ENCODE measurements around the gene MAGEH1.
"Not testable (repeated sequence)": the region's sequence is repeated elsewhere in the genome, so short reads cannot be mapped to it uniquely, and the experiment has no call there.

Gene MAGEH1

DNA sequence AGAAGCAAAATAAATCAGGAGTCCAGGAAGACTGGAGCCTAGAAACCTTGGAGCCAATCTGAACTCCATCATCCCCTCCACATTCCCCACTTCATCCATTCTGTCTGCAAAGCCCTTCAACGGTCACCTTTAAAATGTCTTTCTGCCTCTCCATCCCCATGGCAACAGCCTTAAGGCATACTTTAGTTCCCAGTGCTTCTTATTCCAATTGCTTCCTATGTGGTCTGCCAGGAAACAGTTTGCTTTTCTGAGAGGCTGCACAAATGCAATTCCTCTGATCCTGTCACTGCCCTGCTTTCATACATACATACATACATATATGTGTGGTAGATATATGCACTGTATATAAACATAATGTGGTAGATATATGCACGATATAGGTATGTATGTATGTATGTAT, 786 bp upstream of the MAGEH1 start (continued):
- TF ChIP-seq, protein P1, sequence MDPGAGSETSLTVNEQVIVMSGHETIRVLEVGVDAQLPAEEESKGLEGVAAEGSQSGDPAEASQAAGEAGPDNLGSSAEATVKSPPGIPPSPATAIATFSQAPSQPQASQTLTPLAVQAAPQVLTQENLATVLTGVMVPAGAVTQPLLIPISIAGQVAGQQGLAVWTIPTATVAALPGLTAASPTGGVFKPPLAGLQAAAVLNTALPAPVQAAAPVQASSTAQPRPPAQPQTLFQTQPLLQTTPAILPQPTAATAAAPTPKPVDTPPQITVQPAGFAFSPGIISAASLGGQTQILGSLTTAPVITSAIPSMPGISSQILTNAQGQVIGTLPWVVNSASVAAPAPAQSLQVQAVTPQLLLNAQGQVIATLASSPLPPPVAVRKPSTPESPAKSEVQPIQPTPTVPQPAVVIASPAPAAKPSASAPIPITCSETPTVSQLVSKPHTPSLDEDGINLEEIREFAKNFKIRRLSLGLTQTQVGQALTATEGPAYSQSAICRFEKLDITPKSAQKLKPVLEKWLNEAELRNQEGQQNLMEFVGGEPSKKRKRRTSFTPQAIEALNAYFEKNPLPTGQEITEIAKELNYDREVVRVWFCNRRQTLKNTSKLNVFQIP (CRISPR knock-in tag; IDR thresholded peaks at IDR 0.05; ENCODE audit: borderline replicate concordance, low read depth), result no peak
- TF ChIP-seq, protein P2, sequence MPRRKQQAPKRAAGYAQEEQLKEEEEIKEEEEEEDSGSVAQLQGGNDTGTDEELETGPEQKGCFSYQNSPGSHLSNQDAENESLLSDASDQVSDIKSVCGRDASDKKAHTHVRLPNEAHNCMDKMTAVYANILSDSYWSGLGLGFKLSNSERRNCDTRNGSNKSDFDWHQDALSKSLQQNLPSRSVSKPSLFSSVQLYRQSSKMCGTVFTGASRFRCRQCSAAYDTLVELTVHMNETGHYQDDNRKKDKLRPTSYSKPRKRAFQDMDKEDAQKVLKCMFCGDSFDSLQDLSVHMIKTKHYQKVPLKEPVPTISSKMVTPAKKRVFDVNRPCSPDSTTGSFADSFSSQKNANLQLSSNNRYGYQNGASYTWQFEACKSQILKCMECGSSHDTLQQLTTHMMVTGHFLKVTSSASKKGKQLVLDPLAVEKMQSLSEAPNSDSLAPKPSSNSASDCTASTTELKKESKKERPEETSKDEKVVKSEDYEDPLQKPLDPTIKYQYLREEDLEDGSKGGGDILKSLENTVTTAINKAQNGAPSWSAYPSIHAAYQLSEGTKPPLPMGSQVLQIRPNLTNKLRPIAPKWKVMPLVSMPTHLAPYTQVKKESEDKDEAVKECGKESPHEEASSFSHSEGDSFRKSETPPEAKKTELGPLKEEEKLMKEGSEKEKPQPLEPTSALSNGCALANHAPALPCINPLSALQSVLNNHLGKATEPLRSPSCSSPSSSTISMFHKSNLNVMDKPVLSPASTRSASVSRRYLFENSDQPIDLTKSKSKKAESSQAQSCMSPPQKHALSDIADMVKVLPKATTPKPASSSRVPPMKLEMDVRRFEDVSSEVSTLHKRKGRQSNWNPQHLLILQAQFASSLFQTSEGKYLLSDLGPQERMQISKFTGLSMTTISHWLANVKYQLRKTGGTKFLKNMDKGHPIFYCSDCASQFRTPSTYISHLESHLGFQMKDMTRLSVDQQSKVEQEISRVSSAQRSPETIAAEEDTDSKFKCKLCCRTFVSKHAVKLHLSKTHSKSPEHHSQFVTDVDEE (CRISPR knock-in tag; IDR thresholded peaks at IDR 0.05), result no peak
- TF ChIP-seq RARB (CRISPR knock-in tag; IDR thresholded peaks at IDR 0.05) (no peak), CSDC2 (CRISPR knock-in tag; IDR thresholded peaks at IDR 0.05) (no peak), BACH2 (CRISPR knock-in tag; IDR thresholded peaks at IDR 0.05; ENCODE audit: borderline replicate concordance) (no peak)

DNA sequence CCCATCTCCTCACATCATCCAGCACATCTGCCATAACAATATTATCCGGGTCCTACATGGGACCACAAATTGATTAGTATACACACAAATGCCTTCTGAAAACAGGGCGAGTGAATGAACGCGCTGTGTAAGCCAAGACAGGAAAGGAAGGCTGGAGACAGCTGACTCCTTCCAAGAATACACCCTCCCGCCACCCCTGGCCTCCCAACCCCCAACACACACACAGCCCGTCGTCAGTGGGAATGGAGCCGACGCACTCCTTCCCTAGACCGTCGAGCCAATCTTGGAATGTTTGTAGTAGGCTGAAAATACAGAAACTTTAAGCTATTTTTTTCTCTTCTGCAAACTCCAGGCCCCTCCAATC, 319 bp upstream of the MAGEH1 start:
- no peak for TF ChIP-seq ZFP30 (CRISPR knock-in tag; IDR thresholded peaks at IDR 0.05)
- no peak for TF ChIP-seq BACH2 (CRISPR knock-in tag; IDR thresholded peaks at IDR 0.05; ENCODE audit: borderline replicate concordance)
- TF ChIP-seq ZFP3 (CRISPR knock-in tag; IDR thresholded peaks at IDR 0.05), result no peak
- TF ChIP-seq ZC3H10 (CRISPR knock-in tag; IDR thresholded peaks at IDR 0.05), result no peak
- no peak for TF ChIP-seq SNAI2 (CRISPR knock-in tag; IDR thresholded peaks at IDR 0.05)
- peak; percentile 51 for ATAC-seq

DNA sequence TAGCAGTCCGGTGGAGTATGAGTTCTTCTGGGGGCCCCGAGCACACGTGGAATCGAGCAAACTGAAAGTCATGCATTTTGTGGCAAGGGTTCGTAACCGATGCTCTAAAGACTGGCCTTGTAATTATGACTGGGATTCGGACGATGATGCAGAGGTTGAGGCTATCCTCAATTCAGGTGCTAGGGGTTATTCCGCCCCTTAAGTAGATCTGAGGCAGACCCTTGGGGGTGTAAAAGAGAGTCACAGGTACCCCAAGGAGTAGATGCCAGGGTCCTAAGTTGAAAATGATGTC, 852 bp downstream of the MAGEH1 start:
- peak; percentile 32; the same call in 2 of the 3 replicates for ATAC-seq
- TF ChIP-seq BACH2 (CRISPR knock-in tag; IDR thresholded peaks at IDR 0.05; ENCODE audit: borderline replicate concordance) (no peak), ISL1 (CRISPR knock-in tag; IDR thresholded peaks at IDR 0.05) (no peak), ZNF70 (CRISPR knock-in tag; IDR thresholded peaks at IDR 0.05) (no peak), ZNF565 (CRISPR knock-in tag; conservative IDR thresholded peaks at IDR 0.05; ENCODE audit: low read depth) (no peak), GLIS3 (CRISPR knock-in tag; IDR thresholded peaks at IDR 0.05) (no peak), OSR1 (CRISPR knock-in tag; IDR thresholded peaks at IDR 0.05) (no peak)

DNA sequence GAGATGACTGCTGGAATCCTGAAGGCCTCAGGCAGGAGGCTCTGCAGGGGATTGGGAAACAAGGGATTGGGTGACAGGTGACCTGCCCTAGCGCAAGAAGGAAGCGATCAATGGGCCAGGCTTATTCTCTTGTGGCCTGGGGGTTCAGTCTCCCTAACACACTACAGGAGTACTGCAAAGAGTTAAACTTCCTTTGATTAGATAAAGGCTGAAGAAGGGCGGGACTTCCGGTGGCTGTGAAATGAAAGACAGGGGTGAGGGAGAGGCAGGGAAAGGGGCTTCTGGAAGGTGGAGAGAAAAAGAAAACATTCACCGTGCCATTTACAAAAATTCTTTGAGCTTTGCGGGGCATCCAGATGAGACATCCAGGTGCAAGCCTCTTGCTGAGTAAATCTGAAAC, 3.8 kb downstream of the MAGEH1 start:
- not testable (repeated sequence) for ATAC-seq

DNA sequence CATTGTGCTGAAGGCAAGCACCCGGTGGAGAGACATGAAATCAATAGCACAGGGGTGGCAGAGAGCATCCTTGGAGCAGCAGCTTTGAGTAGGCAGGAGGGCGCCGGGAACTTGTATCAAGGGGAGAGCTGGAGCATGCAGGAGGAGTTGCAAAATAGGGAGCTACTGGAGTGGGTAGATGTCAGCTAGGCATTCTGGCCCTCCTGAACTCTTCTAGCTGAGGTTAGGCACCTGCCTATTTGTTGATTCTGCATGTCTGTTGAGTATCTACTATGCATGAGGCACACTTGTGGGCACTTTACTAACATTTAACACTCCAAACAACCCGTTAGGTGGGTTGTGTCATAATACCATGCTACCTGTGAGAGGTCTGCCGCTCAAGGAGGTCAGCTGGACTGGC, 7.5 kb downstream of the MAGEH1 start:
- not testable (repeated sequence) for ATAC-seq

DNA sequence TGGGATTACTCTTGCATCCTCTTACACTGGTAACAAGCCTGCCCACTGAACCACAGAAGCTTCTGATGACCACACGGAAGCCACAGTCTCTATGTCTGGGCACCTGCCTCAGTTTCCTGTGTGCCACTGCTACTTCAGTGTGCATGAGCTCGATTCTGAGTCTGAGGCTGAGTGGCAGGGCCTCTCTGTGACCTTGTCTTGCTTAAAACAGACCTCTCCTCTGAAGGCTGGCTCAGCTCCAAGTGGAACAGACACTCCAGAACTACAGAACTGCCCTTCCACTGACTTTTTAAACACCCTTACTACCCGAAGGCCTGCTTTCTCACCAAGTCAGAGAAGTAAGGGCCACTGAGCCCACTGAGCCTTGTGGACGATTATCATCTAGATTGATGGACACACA, 8.0 kb downstream of the MAGEH1 start:
- not testable (repeated sequence) for ATAC-seq

DNA sequence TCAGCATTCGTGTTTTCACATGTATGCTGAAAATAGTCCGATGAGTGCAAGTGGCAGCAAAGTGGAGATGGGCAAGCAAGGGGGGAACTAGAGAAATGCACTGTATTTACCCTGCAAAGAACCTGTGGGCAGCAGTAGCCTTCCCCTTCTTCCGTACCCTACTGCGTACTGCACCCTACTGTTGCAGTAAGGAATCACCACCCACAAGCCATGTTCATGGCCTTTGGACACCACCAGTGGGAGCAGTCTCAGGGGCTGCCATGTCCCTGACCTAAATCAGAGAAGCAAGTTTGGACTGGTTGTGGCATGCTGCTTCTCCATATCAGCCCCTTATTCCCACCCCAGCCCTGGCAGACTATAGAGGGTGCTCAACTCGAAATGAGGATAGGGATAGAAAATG, 12.1 kb downstream of the MAGEH1 start:
- peak; percentile 63; the same call in 2 of the 3 replicates for ATAC-seq

DNA sequence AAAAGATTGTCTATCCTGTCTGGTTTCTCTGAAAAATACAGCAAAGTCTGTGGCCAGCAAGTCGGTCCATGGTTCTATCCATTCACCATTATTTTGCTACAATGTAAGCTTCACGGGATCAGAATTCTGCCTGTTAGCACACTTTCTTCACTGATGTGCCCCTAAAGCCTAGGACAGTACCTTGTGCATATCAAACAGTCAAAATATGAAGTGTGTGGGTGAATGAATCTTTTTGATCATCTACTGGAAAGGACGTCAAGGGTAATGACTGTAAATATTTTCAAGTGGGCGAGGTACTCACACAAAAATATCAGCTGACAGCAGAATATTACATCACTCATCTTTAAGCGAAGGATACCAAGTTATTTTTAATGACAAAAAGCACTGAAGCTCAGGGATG, 13.2 kb downstream of the MAGEH1 start:
- not testable (repeated sequence) for ATAC-seq

DNA sequence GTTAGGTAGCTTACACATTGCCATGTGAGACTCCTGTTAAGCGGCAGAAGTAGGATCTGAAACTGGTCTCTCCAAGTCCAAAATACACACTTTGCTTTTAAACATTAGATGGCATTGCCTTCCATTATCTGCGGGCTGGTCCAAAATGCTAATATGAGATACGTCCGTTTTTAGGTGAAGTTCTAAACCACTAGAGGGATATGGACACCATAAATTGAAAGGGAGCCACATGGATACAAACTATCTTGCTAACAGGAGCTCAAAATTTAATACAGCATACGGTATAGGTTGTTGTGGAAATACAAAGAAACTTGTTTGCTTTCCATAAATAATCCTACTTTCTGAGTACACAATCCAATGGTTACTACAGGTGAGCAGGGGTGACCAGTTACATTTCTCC, 13.9 kb downstream of the MAGEH1 start:
- peak; percentile 36; the same call in 2 of the 3 replicates for ATAC-seq

DNA sequence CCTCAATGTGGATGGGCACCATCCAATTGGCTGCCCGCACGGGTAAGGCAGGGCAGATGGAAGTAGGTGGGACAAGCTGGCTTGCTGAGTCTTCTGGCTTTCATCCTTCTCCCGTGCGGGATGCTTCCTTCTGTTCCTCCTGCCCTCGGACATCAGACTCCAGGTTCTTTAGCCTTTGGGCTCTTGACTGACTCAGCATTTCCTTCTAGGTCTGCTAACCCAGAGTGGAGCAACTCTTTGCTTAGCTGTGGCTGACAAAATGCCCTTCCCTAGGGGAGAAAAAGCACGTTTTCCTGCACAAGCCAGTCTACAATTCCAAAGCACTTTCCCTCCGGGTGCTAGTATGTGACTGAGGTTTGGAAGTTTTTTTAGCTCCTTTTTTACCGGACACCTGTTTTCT, 28.0 kb downstream of the MAGEH1 start:
- ATAC-seq, result not testable (repeated sequence)
